ENCODE data around the gene TBC1D22B.

DNA sequence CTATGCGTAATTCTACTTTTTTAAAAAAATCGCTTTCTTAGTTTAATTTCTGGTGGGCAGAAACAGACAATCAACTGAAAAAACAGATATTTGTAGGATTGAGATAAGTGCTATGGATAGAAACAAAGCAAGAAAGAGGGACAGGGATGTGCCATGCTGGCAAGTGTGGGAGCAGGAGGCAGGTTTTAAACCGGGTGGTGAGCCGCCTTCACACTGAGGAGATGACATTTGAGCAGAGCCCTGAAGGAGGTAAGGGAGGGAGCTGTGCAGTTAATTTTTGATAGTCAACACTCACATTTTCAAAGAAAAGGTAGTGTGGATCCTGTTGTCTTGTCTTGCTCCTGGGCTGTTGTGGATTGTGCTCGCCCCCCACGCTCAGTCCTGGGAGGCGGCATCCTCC lies 47.2 kb downstream of the TBC1D22B start:
- TF ChIP-seq POLR2AphosphoS5 (IDR thresholded peaks at IDR 0.05; ENCODE audit: low read depth, low read length) (no peak), POLR2A (IDR thresholded peaks at IDR 0.05; ENCODE audit: low read depth, low read length) (no peak), TAF1 (IDR thresholded peaks at IDR 0.05; ENCODE audit: low read depth, low read length) (no peak)

Measured in GM12891 (cell line).